Upper lobe of left lung (tissue), 4 donors: ENCODE measurements around the gene MBP.

Experiments
- POLR2A ChIP-seq, 4 donors: fragments of 450-650 bp; IDR thresholded peaks; one replicate each; pipeline ENCODE4 v1.5.1; 2016 to 2017; ENCODE audit warnings: antibody characterized with exemption in 4 of 4, mild to moderate bottlenecking in 2 of 4
- TF ChIP-seq, protein P1 (sequence below), 6 experiments: fragments of 450-650 bp in 4 of 6; fragments of 200-600 bp in 2 of 6; sonication (generic) in 2 of 6; IDR thresholded peaks; one replicate each; pipeline ENCODE4 v1.5.1; 2016 to 2019; ENCODE audit warnings: antibody characterized with exemption in 6 of 6

DNA sequence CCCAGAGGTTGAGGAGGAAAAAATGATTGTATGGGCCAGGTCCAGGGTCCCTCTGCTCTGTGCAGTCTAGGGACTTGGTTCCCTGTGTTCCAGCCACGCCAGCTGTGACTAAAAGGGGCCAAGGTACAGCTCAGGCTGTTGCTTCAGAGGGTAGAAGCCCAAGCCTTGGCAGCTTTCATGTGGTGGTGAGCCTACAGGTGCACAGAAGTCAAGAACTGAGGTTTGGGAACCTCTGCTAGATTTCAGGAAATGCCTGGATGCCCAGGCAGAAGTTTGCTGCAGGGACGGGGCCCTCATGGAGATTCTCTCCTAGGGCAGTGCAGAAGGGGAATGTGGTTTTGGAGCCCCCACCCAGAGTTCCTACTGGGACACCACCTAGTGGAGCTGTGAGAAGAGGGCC, 10.6 kb upstream of the MBP start:
- TF ChIP-seq POLR2A (IDR thresholded peaks at IDR 0.05) = no peak
- TF ChIP-seq, protein P1, sequence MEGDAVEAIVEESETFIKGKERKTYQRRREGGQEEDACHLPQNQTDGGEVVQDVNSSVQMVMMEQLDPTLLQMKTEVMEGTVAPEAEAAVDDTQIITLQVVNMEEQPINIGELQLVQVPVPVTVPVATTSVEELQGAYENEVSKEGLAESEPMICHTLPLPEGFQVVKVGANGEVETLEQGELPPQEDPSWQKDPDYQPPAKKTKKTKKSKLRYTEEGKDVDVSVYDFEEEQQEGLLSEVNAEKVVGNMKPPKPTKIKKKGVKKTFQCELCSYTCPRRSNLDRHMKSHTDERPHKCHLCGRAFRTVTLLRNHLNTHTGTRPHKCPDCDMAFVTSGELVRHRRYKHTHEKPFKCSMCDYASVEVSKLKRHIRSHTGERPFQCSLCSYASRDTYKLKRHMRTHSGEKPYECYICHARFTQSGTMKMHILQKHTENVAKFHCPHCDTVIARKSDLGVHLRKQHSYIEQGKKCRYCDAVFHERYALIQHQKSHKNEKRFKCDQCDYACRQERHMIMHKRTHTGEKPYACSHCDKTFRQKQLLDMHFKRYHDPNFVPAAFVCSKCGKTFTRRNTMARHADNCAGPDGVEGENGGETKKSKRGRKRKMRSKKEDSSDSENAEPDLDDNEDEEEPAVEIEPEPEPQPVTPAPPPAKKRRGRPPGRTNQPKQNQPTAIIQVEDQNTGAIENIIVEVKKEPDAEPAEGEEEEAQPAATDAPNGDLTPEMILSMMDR (IDR thresholded peaks at IDR 0.05) = no peak
